Gastrocnemius medialis (tissue), 4 donors: ENCODE data around the gene RFTN1.

Source experiments
- POLR2A ChIP-seq, 2 donors: fragments of 450-650 bp; IDR thresholded peaks; one replicate each; pipeline ENCODE4 v1.6.1; 2017; ENCODE audit warnings: antibody characterized with exemption in 2 of 2, mild to moderate bottlenecking in 2 of 2, moderate library complexity in 2 of 2
- TF ChIP-seq, protein P1 (sequence below), 5 experiments: fragments of 450-650 bp in 3 of 5; fragments of 200-600 bp in 2 of 5; sonication (generic) in 2 of 5; IDR thresholded peaks in 4 of 5; conservative IDR thresholded peaks in 1 of 5; 1 replicate in 4 of 5; 2 replicates in 1 of 5; pipeline ENCODE4 v1.5.1; 2016 to 2019; ENCODE audit warnings: antibody characterized with exemption in 5 of 5, mild to moderate bottlenecking in 3 of 5, moderate library complexity in 3 of 5

- TF ChIP-seq, protein P1, sequence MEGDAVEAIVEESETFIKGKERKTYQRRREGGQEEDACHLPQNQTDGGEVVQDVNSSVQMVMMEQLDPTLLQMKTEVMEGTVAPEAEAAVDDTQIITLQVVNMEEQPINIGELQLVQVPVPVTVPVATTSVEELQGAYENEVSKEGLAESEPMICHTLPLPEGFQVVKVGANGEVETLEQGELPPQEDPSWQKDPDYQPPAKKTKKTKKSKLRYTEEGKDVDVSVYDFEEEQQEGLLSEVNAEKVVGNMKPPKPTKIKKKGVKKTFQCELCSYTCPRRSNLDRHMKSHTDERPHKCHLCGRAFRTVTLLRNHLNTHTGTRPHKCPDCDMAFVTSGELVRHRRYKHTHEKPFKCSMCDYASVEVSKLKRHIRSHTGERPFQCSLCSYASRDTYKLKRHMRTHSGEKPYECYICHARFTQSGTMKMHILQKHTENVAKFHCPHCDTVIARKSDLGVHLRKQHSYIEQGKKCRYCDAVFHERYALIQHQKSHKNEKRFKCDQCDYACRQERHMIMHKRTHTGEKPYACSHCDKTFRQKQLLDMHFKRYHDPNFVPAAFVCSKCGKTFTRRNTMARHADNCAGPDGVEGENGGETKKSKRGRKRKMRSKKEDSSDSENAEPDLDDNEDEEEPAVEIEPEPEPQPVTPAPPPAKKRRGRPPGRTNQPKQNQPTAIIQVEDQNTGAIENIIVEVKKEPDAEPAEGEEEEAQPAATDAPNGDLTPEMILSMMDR (IDR thresholded peaks at IDR 0.05 in 4 of 5, conservative IDR thresholded peaks at IDR 0.05 in 1 of 5), result no peak
- no peak for TF ChIP-seq POLR2A (IDR thresholded peaks at IDR 0.05)
Observed at GRCh38 chr3:16444344-16444743, 69.2 kb downstream of the RFTN1 start.
